Neural progenitor cell (in vitro differentiated cells): ENCODE measurements around the gene GPX3.

Experiments
- EZH2 ChIP-seq: fragments of 200-600 bp; sonication (generic); IDR thresholded peaks from 2 replicates; pipeline ENCODE4 v1.6.1; 2017; ENCODE audit warnings: antibody characterized with exemption, mild to moderate bottlenecking, moderate library complexity
- TF ChIP-seq, protein P1 (sequence below): fragments of 200-600 bp; sonication (generic); IDR thresholded peaks from 2 replicates; pipeline ENCODE4 v1.5.1; 2017; ENCODE audit warnings: antibody characterized with exemption, mild to moderate bottlenecking

- TF ChIP-seq, protein P1, sequence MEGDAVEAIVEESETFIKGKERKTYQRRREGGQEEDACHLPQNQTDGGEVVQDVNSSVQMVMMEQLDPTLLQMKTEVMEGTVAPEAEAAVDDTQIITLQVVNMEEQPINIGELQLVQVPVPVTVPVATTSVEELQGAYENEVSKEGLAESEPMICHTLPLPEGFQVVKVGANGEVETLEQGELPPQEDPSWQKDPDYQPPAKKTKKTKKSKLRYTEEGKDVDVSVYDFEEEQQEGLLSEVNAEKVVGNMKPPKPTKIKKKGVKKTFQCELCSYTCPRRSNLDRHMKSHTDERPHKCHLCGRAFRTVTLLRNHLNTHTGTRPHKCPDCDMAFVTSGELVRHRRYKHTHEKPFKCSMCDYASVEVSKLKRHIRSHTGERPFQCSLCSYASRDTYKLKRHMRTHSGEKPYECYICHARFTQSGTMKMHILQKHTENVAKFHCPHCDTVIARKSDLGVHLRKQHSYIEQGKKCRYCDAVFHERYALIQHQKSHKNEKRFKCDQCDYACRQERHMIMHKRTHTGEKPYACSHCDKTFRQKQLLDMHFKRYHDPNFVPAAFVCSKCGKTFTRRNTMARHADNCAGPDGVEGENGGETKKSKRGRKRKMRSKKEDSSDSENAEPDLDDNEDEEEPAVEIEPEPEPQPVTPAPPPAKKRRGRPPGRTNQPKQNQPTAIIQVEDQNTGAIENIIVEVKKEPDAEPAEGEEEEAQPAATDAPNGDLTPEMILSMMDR = no peak
- TF ChIP-seq EZH2 = no peak
Observed at GRCh38 chr5:151016700-151017099, 3.7 kb upstream of the GPX3 start.
